H9 (cell line): Measurements from ENCODE around the gene KCNMA1. TPM values are rescaled to one million over a fixed set of nuclear protein-coding genes. Genes with fewer than 3 reads are reported as not detected.

Experiments used
- DNase-seq: peaks from one replicate; pipeline ENCODE4 v3.0.0-alpha.2; 2017
- H2AFZ ChIP-seq: one replicate; pipeline ENCODE4 v1.6.1; 2013; ENCODE audit warnings: mild to moderate bottlenecking, low read length, control low read depth, moderate library complexity
- H2AK5ac ChIP-seq: 2 replicates; pipeline ENCODE4 v1.6.1; 2013; ENCODE audit warnings: low read length, control low read depth, mixed read lengths; ENCODE audit not compliant: insufficient read length
- H2BK120ac ChIP-seq: one replicate; pipeline ENCODE4 v1.6.1; 2013; ENCODE audit warnings: low read depth, mild to moderate bottlenecking, low read length, control low read depth, inconsistent platforms; ENCODE audit not compliant: poor library complexity, severe bottlenecking
- H2BK12ac ChIP-seq: 2 replicates; pipeline ENCODE4 v1.6.1; 2013; ENCODE audit warnings: low read length, control low read depth, mixed read lengths, low read depth; ENCODE audit not compliant: insufficient read length
- H2BK15ac ChIP-seq: 2 replicates; pipeline ENCODE4 v1.6.1; 2013; ENCODE audit warnings: low read depth, low read length, control low read depth
- H2BK20ac ChIP-seq: one replicate; pipeline ENCODE4 v1.6.1; 2013; ENCODE audit warnings: low read depth, mild to moderate bottlenecking, low read length, control low read depth, inconsistent platforms; ENCODE audit not compliant: poor library complexity, severe bottlenecking
- H2BK5ac ChIP-seq: 2 replicates; pipeline ENCODE4 v1.6.1; 2013; ENCODE audit warnings: low read length, control low read depth, mixed read lengths; ENCODE audit not compliant: insufficient read length
- H3K14ac ChIP-seq: 2 replicates; pipeline ENCODE4 v1.6.1; 2013; ENCODE audit warnings: low read length, control low read depth; ENCODE audit not compliant: insufficient read depth
- H3K18ac ChIP-seq: 2 replicates; pipeline ENCODE4 v1.6.1; 2013; ENCODE audit warnings: low read depth, mild to moderate bottlenecking, mixed read lengths, low read length, control low read depth; ENCODE audit not compliant: insufficient read length
- H3K23ac ChIP-seq: 2 replicates; pipeline ENCODE4 v1.6.1; 2013; ENCODE audit warnings: low read length, control low read depth, mixed read lengths, low read depth; ENCODE audit not compliant: insufficient read length
- H3K23me2 ChIP-seq: 2 replicates; pipeline ENCODE4 v1.6.1; 2013; ENCODE audit warnings: low read depth, mild to moderate bottlenecking, mixed read lengths, low read length, control low read depth; ENCODE audit not compliant: insufficient read length, poor library complexity, severe bottlenecking
- H3K27ac ChIP-seq: 2 replicates; pipeline ENCODE4 v1.5.1; 2013; ENCODE audit warnings: low read length, control low read depth, mixed read lengths, low read depth; ENCODE audit not compliant: insufficient read length
- H3K27me3 ChIP-seq: 2 replicates; pipeline ENCODE4 v1.6.1; 2013; ENCODE audit warnings: low read length, control low read depth, inconsistent platforms; ENCODE audit not compliant: insufficient read depth
- H3K4ac ChIP-seq: 2 replicates; pipeline ENCODE4 v1.6.1; 2013; ENCODE audit warnings: low read depth, mild to moderate bottlenecking, control low read depth, inconsistent platforms, low read length, moderate library complexity
- H3K4me1 ChIP-seq: 2 replicates; pipeline ENCODE4 v1.6.1; 2013; ENCODE audit warnings: low read length, control low read depth, inconsistent platforms; ENCODE audit not compliant: insufficient read depth
- H3K4me2 ChIP-seq: 2 replicates; pipeline ENCODE4 v1.6.1; 2013; ENCODE audit warnings: low read length, control low read depth, mixed read lengths; ENCODE audit not compliant: insufficient read length, insufficient read depth
- H3K56ac ChIP-seq: 2 replicates; pipeline ENCODE4 v1.6.1; 2013; ENCODE audit warnings: low read depth, mild to moderate bottlenecking, mixed read lengths, low read length, control low read depth; ENCODE audit not compliant: insufficient read length
- H3K79me1 ChIP-seq: 2 replicates; pipeline ENCODE4 v1.6.1; 2013; ENCODE audit warnings: low read depth, mild to moderate bottlenecking, moderate library complexity, low read length, control low read depth, inconsistent platforms; ENCODE audit not compliant: insufficient read depth, poor library complexity, severe bottlenecking
- H3K79me2 ChIP-seq: 2 replicates; pipeline ENCODE4 v1.6.1; 2013; ENCODE audit warnings: low read length, control low read depth, inconsistent platforms; ENCODE audit not compliant: insufficient read depth
- H3K9ac ChIP-seq: 2 replicates; pipeline ENCODE4 v1.6.1; 2013; ENCODE audit warnings: low read length, control low read depth, mixed read lengths; ENCODE audit not compliant: insufficient read length; ENCODE audit errors: extremely low read depth
- H3K9me3 ChIP-seq: one replicate; pipeline ENCODE4 v1.6.1; 2013; ENCODE audit warnings: low read depth, low read length, inconsistent platforms; ENCODE audit not compliant: control insufficient read depth
- H3T11ph ChIP-seq: one replicate; pipeline ENCODE4 v1.6.1; 2013; ENCODE audit warnings: mild to moderate bottlenecking, low read length, control low read depth, inconsistent platforms
- H4K20me1 ChIP-seq: one replicate; pipeline ENCODE4 v1.6.1; 2013; ENCODE audit not compliant: control insufficient read depth, insufficient read length, insufficient read depth
- H4K5ac ChIP-seq: 2 replicates; pipeline ENCODE4 v1.6.1; 2013; ENCODE audit warnings: low read depth, mild to moderate bottlenecking, mixed read lengths, low read length, control low read depth; ENCODE audit not compliant: insufficient read length
- H4K8ac ChIP-seq: replicated peaks from 2 replicates; pipeline ENCODE4 v1.6.1; 2013; ENCODE audit warnings: low read length, control low read depth, mixed read lengths, low read depth; ENCODE audit not compliant: insufficient read length
- H4K91ac ChIP-seq: 2 replicates; pipeline ENCODE4 v1.6.1; 2013; ENCODE audit warnings: low read depth, mild to moderate bottlenecking, moderate library complexity, mixed read lengths, low read length, control low read depth; ENCODE audit not compliant: insufficient read length
- H3K27ac Mint-ChIP-seq, 3 experiments: 2 replicates in 2 of 3; 3 replicates in 1 of 3; pipeline ENCODE4 v1.8.0; 2020 to 2021; ENCODE audit warnings: mixed read lengths in 3 of 3, mild to moderate bottlenecking in 1 of 3, moderate library complexity in 1 of 3
- H3K27me3 Mint-ChIP-seq: 2 replicates; pipeline ENCODE4 v1.8.0; 2021; ENCODE audit warnings: low read depth, mild to moderate bottlenecking, moderate library complexity, mixed read lengths
- H3K36me3 Mint-ChIP-seq, 3 experiments: 2 replicates in 2 of 3; 3 replicates in 1 of 3; pipeline ENCODE4 v1.8.0; 2020 to 2021; ENCODE audit warnings: low read depth in 3 of 3, mixed read lengths in 3 of 3; ENCODE audit not compliant: insufficient read depth in 1 of 3
- H3K4me1 Mint-ChIP-seq, 2 experiments: 2 replicates each; pipeline ENCODE4 v1.8.0; 2020; ENCODE audit warnings: mixed read lengths in 2 of 2
- H3K4me3 Mint-ChIP-seq, 2 experiments: 2 replicates in 1 of 2; 3 replicates in 1 of 2; pipeline ENCODE4 v1.8.0; 2020 to 2021; ENCODE audit warnings: mild to moderate bottlenecking in 2 of 2, mixed read lengths in 2 of 2, moderate library complexity in 1 of 2
- H3K9me3 Mint-ChIP-seq, 2 experiments: 2 replicates in 1 of 2; 3 replicates in 1 of 2; pipeline ENCODE4 v1.8.0; 2020; ENCODE audit warnings: mild to moderate bottlenecking in 2 of 2, mixed read lengths in 2 of 2, moderate library complexity in 1 of 2
- WGBS: extraction: QIAGEN DNeasy Blood & Tissue Kit; methylation state at CpG from one replicate; pipeline ENCODE4 v1.1.7; 2013; ENCODE audit warnings: missing lambda C conversion rate, low lambda C conversion rate, mixed read lengths; ENCODE audit not compliant: insufficient read length; ENCODE audit errors: extremely low coverage; 5-methylcytosine and 5-hydroxymethylcytosine counted together
- total RNA-seq: library from RNA; stranded (reverse); gene quantifications from 2 replicates; pipeline ENCODE4 v1.2.1, GENCODE V29; 2021
- TF ChIP-seq, protein P1 (sequence below): fragments of 200-600 bp; sonication (generic); conservative IDR thresholded peaks from 3 replicates; pipeline ENCODE4 v1.8.0; 2021; ENCODE audit warnings: antibody characterized with exemption, mild to moderate bottlenecking

Gene KCNMA1
- total RNA-seq, 1 experiment from 2014 or later, result 2.0 TPM

DNA sequence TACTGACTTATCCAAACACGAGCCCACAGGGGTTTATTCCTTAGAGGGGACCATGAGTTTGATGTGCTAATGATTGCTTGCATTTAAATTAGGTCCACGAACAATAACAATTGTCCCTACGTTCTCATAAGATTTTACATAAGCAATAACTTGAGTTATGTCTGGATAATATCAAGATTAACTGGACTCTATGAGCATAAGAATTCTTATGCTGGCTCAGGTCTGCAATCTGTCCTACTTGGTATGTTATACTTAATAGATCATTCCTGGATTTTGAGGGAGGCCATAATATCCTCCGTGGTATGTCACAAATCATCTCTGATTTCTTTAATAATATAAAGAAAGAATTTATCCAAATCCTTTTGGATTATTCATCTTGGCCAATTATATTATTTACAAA lies 552.3 kb downstream of the KCNMA1 start:
- Histone ChIP-seq H4K5ac (no peak overlapping the region), H3K4me1 (peaks cover 12% of the 10 kb centered on the region), H3K14ac (no peak overlapping the region), H3K27me3 (no peaks in the 10 kb centered on the region), H2BK12ac (no peak overlapping the region), H4K91ac (no peak overlapping the region), H3K18ac (no peak overlapping the region), H2BK15ac (no peak overlapping the region), H3K27ac (no peak overlapping the region), H3K4me2 (no peak overlapping the region), H3K56ac (no peak overlapping the region), H3T11ph (no peak overlapping the region), H3K4ac (no peak overlapping the region), H2BK20ac (no peak overlapping the region), H4K20me1 (no peaks in the 10 kb centered on the region), H3K9ac (no peak overlapping the region), H3K79me2 (no peaks in the 10 kb centered on the region), H2AK5ac (no peak overlapping the region), H2AFZ (no peak overlapping the region), H3K79me1 (no peaks in the 10 kb centered on the region), H4K8ac (no peak overlapping the region), H2BK120ac (no peak overlapping the region), H3K23ac (no peak overlapping the region), H3K9me3 (no peaks in the 10 kb centered on the region), H2BK5ac (no peak overlapping the region), H3K23me2 (no peaks in the 10 kb centered on the region)
- TF ChIP-seq, protein P1, sequence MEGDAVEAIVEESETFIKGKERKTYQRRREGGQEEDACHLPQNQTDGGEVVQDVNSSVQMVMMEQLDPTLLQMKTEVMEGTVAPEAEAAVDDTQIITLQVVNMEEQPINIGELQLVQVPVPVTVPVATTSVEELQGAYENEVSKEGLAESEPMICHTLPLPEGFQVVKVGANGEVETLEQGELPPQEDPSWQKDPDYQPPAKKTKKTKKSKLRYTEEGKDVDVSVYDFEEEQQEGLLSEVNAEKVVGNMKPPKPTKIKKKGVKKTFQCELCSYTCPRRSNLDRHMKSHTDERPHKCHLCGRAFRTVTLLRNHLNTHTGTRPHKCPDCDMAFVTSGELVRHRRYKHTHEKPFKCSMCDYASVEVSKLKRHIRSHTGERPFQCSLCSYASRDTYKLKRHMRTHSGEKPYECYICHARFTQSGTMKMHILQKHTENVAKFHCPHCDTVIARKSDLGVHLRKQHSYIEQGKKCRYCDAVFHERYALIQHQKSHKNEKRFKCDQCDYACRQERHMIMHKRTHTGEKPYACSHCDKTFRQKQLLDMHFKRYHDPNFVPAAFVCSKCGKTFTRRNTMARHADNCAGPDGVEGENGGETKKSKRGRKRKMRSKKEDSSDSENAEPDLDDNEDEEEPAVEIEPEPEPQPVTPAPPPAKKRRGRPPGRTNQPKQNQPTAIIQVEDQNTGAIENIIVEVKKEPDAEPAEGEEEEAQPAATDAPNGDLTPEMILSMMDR, result no peak
- no CpG with 5 or more reads among the region's 4 CpGs for WGBS
- H3K36me3 Mint-ChIP-seq, result no peaks in the 10 kb centered on the region; a peak in 2 of 7 replicates
- no peak overlapping the region for H3K4me3 Mint-ChIP-seq
- H3K4me1 Mint-ChIP-seq, result peaks cover 36 to 40% of the 10 kb centered on the region in 2 experiments
- DNase-seq, result no peak
- no peaks in the 10 kb centered on the region; a peak in 1 of 5 replicates for H3K9me3 Mint-ChIP-seq
- H3K27me3 Mint-ChIP-seq, result peaks cover 7% of the 10 kb centered on the region
- H3K27ac Mint-ChIP-seq, result no peak overlapping the region
